Measurements from ENCODE around the gene SS18L1.

GRCh38 chr20:62171245-62171644 lies 27.7 kb downstream of the SS18L1 start:
- TF ChIP-seq CTCF (conservative IDR thresholded peaks at IDR 0.05; ENCODE audit: low read depth, low read length) (no peak), EZH2 (IDR thresholded peaks at IDR 0.05; ENCODE audit: borderline replicate concordance, low read depth, low read length, poor library complexity, severe bottlenecking) (no peak)

All from A673 (cell line).